H1 (cell line): ENCODE data around the gene USP17L30. TPM values are rescaled to one million over a fixed set of nuclear protein-coding genes. Genes with fewer than 3 reads are reported as not detected.
"Not testable (repeated sequence)": the region's sequence is repeated elsewhere in the genome, so short reads cannot be mapped to it uniquely, and the experiment has no call there.

Source experiments
- CTCF ChIA-PET: fragments of 300-600 bp; sonication (Branson Sonifier 250); formaldehyde crosslinking; loops from one replicate; lab custom pipeline; 2021; ENCODE audit not compliant: partially characterized antibody; lab: Charles Lee
- POLR2A ChIA-PET: fragments of 300-600 bp; sonication (Branson Sonifier 250); formaldehyde crosslinking; loops from one replicate; lab custom pipeline; 2021; ENCODE audit warnings: inconsistent platforms; ENCODE audit not compliant: partially characterized antibody; lab: Charles Lee
- DNase-seq, 2 experiments: peaks; one replicate each; pipeline versions ENCODE4 v3.0.0 to v3.0.0-alpha.2; 2010 to 2022; ENCODE audit warnings: low spot score in 2 of 2, low read depth in 1 of 2, mixed read lengths in 1 of 2
- FAIRE-seq: peaks from 2 replicates; lab custom pipeline; 2011; peaks lifted over from hg19 to GRCh38; lab: Jason Lieb, UNC
- H2AFZ ChIP-seq: 2 replicates; pipeline ENCODE4 v1.8.1; 2012; ENCODE audit warnings: low read length, inconsistent platforms
- H2AK5ac ChIP-seq: 2 replicates; pipeline ENCODE4 v1.6.1; 2013; ENCODE audit warnings: low read depth, low read length
- H2BK120ac ChIP-seq: replicated peaks from 2 replicates; pipeline ENCODE3; 2013; ENCODE audit warnings: low read depth, low read length, inconsistent platforms
- H2BK12ac ChIP-seq: 2 replicates; pipeline ENCODE4 v1.6.1; 2013; ENCODE audit warnings: low read depth, low read length
- H2BK15ac ChIP-seq: 2 replicates; pipeline ENCODE4 v1.6.1; 2013; ENCODE audit warnings: low read length
- H2BK20ac ChIP-seq: 2 replicates; pipeline ENCODE4 v1.6.1; 2013; ENCODE audit warnings: low read length
- H2BK5ac ChIP-seq: 2 replicates; pipeline ENCODE4 v1.6.1; 2013; ENCODE audit warnings: low read depth, low read length
- H3K14ac ChIP-seq: 2 replicates; pipeline ENCODE4 v1.6.1; 2013; ENCODE audit warnings: inconsistent platforms; ENCODE audit not compliant: insufficient read length
- H3K18ac ChIP-seq: 2 replicates; pipeline ENCODE4 v1.6.1; 2013; ENCODE audit warnings: low read length; ENCODE audit errors: extremely low read depth
- H3K23ac ChIP-seq: 2 replicates; pipeline ENCODE4 v1.6.1; 2013; ENCODE audit warnings: inconsistent platforms; ENCODE audit not compliant: insufficient read length
- H3K23me2 ChIP-seq: 2 replicates; pipeline ENCODE4 v1.6.1; 2013; ENCODE audit warnings: low read depth, low read length
- H3K27ac ChIP-seq: 2 replicates; pipeline ENCODE4 v1.6.1; 2011; ENCODE audit warnings: low read depth, low read length, inconsistent platforms
- H3K27me3 ChIP-seq, 4 experiments: replicated peaks in 1 of 4; 1 replicate in 1 of 4; 2 replicates in 3 of 4; pipeline versions ENCODE4 v1.6.1 to v1.8.1; 2011 to 2013; ENCODE audit warnings: low read length in 3 of 4, mild to moderate bottlenecking in 3 of 4, inconsistent platforms in 2 of 4, mixed read lengths in 2 of 4, moderate library complexity in 1 of 4; ENCODE audit not compliant: control insufficient read depth in 3 of 4, insufficient read depth in 3 of 4; ENCODE audit errors: extremely low read depth in 1 of 4
- H3K36me3 ChIP-seq, 4 experiments: 2 replicates each; pipeline versions ENCODE4 v1.6.1 to v1.8.1; 2011 to 2013; ENCODE audit warnings: mild to moderate bottlenecking in 4 of 4, low read length in 3 of 4, moderate library complexity in 2 of 4, control low read depth in 1 of 4, inconsistent platforms in 1 of 4; ENCODE audit not compliant: insufficient read depth in 4 of 4, control insufficient read depth in 2 of 4
- H3K4ac ChIP-seq: replicated peaks from 2 replicates; pipeline ENCODE3; 2013; ENCODE audit warnings: low read length, low read depth, mixed read lengths, inconsistent platforms; ENCODE audit not compliant: insufficient read length
- H3K4me1 ChIP-seq, 4 experiments: replicated peaks in 1 of 4; 1 replicate in 1 of 4; 2 replicates in 3 of 4; pipeline versions ENCODE4 v1.6.1 to v1.8.1; 2011 to 2013; ENCODE audit warnings: low read length in 3 of 4, inconsistent platforms in 2 of 4, mixed read lengths in 1 of 4; ENCODE audit not compliant: insufficient read depth in 4 of 4, control insufficient read depth in 3 of 4
- H3K4me2 ChIP-seq, 2 experiments: 2 replicates each; pipeline versions ENCODE4 v1.6.1 to v1.8.1; 2011 to 2013; ENCODE audit warnings: low read depth in 2 of 2, low read length in 2 of 2, control low read depth in 1 of 2, inconsistent platforms in 1 of 2, mild to moderate bottlenecking in 1 of 2; ENCODE audit not compliant: insufficient read depth in 1 of 2
- H3K4me3 ChIP-seq, 4 experiments: fragments of 200-600, 300-600 bp in 1 of 4; sonication (generic), shearing (Covaris generic), sonication (Bioruptor Twin) in 1 of 4; 2 replicates each; pipeline versions ENCODE4 v1.5.1 to v1.8.1; 2011 to 2016; ENCODE audit warnings: low read length in 4 of 4, low read depth in 3 of 4, control low read depth in 2 of 4, inconsistent platforms in 2 of 4, mild to moderate bottlenecking in 2 of 4, mixed read lengths in 1 of 4, moderate library complexity in 1 of 4; ENCODE audit not compliant: insufficient read depth in 2 of 4; ENCODE audit errors: extremely low read depth in 1 of 4
- H3K56ac ChIP-seq: replicated peaks from 2 replicates; pipeline ENCODE3; 2013; ENCODE audit warnings: low read depth, mild to moderate bottlenecking, mixed read lengths, low read length, inconsistent platforms; ENCODE audit not compliant: insufficient read length
- H3K79me1 ChIP-seq: 2 replicates; pipeline ENCODE4 v1.6.1; 2013; ENCODE audit warnings: low read depth, low read length, control low read depth
- H3K79me2 ChIP-seq, 2 experiments: 2 replicates each; pipeline versions ENCODE4 v1.6.1 to v1.8.1; 2012 to 2013; ENCODE audit warnings: low read length in 2 of 2, mild to moderate bottlenecking in 2 of 2, inconsistent platforms in 1 of 2; ENCODE audit not compliant: insufficient read depth in 2 of 2, control insufficient read depth in 1 of 2
- H3K9ac ChIP-seq, 4 experiments: replicated peaks in 1 of 4; 1 replicate in 1 of 4; 2 replicates in 3 of 4; pipeline versions ENCODE4 v1.6.1 to v1.8.1; 2011 to 2013; ENCODE audit warnings: low read depth in 3 of 4, low read length in 3 of 4, control low read depth in 2 of 4, mild to moderate bottlenecking in 2 of 4, moderate library complexity in 2 of 4, inconsistent platforms in 1 of 4; ENCODE audit errors: extremely low read depth in 1 of 4
- H3K9me3 ChIP-seq, 2 experiments: 2 replicates each; pipeline versions ENCODE4 v1.6.1 to v1.8.1; 2012 to 2013; ENCODE audit warnings: mild to moderate bottlenecking in 2 of 2, moderate library complexity in 2 of 2, control low read depth in 1 of 2, inconsistent platforms in 1 of 2, low read depth in 1 of 2, low read length in 1 of 2, mixed read lengths in 1 of 2; ENCODE audit not compliant: insufficient read depth in 2 of 2
- H4K20me1 ChIP-seq, 2 experiments: replicated peaks in 1 of 2; 2 replicates each; pipeline versions ENCODE3 to v1.8.1; 2011 to 2013; ENCODE audit warnings: inconsistent platforms in 2 of 2, low read length in 2 of 2, mild to moderate bottlenecking in 1 of 2; ENCODE audit not compliant: insufficient read depth in 2 of 2, control insufficient read depth in 1 of 2
- H4K5ac ChIP-seq: 2 replicates; pipeline ENCODE4 v1.6.1; 2013; ENCODE audit warnings: low read length, low read depth, mixed read lengths, inconsistent platforms; ENCODE audit not compliant: insufficient read length
- H4K8ac ChIP-seq: 2 replicates; pipeline ENCODE4 v1.8.0; 2013; ENCODE audit warnings: mild to moderate bottlenecking, moderate library complexity, low read length, inconsistent platforms; ENCODE audit not compliant: insufficient read depth; ENCODE audit errors: extremely low read depth
- H4K91ac ChIP-seq: replicated peaks from 2 replicates; pipeline ENCODE3; 2013; ENCODE audit warnings: low read length, mixed read lengths, inconsistent platforms; ENCODE audit not compliant: insufficient read length
- WGBS, 2 experiments: shearing (Covaris generic) in 1 of 2; methylation state at CpG; one replicate each; pipeline versions ENCODE4 v1.1.6 to v1.1.7; 2013 to 2015; ENCODE audit warnings: low lambda C conversion rate in 2 of 2, mixed read lengths in 2 of 2, inconsistent platforms in 1 of 2, low coverage in 1 of 2, missing lambda C conversion rate in 1 of 2; ENCODE audit not compliant: insufficient replicate concordance in 2 of 2, insufficient coverage in 1 of 2, insufficient read length in 1 of 2; ENCODE audit errors: extremely low coverage in 1 of 2, missing lambda C conversion rate in 1 of 2; 5-methylcytosine and 5-hydroxymethylcytosine counted together
- polyA plus RNA-seq, 7 experiments: library from polyadenylated mRNA; depleted of rRNA in 3 of 7; stranded (reverse) in 5 of 7; unstranded in 2 of 7; fragments of >200 nt in 5 of 7; fragments of 200-250 nt in 2 of 7; gene quantifications; 1 replicate in 5 of 7; 2 replicates in 1 of 7; 4 replicates in 1 of 7; pipeline versions ENCODE4 v1.2.1 to v1.2.3, GENCODE V29; 2011 to 2013; ENCODE audit warnings: missing spikeins in 2 of 7, mixed read lengths in 2 of 7
- total RNA-seq: library from RNA; stranded (reverse); fragmentation: NEBNext Ultra II Directional; extraction: Animal tissue kit (Norgen Biotek cat#: 25700); gene quantifications from 2 replicates; pipeline ENCODE4 v1.2.1, GENCODE V29; 2021

Gene USP17L30
- total and polyA plus RNA-seq, 2 of the 8 experiments (the other 6 are each of a cell fraction or from before 2014, with no cell fraction given): not detected

DNA sequence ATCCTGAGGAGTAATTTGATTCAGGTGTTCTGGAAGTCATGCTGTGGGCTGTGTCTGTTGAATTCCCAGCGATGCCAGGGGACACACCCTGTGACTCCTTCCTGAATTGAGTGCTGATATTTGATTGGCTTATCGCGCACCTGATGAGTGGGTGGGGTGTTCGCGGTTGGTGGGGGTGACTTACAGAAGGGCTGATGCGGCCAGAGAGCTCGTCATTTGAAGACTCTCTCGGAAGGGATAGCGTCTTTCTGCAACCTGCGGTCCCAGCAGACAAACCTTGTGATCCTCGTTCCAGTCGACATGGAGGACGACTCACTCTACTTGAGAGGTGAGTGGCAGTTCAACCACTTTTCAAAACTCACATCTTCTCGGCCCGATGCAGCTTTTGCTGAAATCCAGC, 23.8 kb upstream of the USP17L30 start, which contains the start of gene USP17L5:
USP17L5 (plus strand) TSS at position 301 of the 400 bp plus-strand sequence; CDS start at position 301, 0 bp downstream.
- H3K79me2 ChIP-seq, H3K9ac ChIP-seq, H3K23me2 ChIP-seq, H2AK5ac ChIP-seq, H3K4ac ChIP-seq, H3K27ac ChIP-seq, POLR2A ChIA-PET, H3K4me2 ChIP-seq, H4K20me1 ChIP-seq, H4K8ac ChIP-seq, CTCF ChIA-PET, H4K5ac ChIP-seq, H2BK20ac ChIP-seq, DNase-seq, FAIRE-seq, H3K36me3 ChIP-seq, H3K18ac ChIP-seq, H3K56ac ChIP-seq, H3K14ac ChIP-seq, H2BK120ac ChIP-seq, H4K91ac ChIP-seq, H3K27me3 ChIP-seq, H3K9me3 ChIP-seq, H2BK5ac ChIP-seq, H2BK15ac ChIP-seq, H3K4me3 ChIP-seq, H2BK12ac ChIP-seq, H3K79me1 ChIP-seq, H3K4me1 ChIP-seq, H2AFZ ChIP-seq, H3K23ac ChIP-seq: not testable (repeated sequence)
- no CpG with 5 or more reads among the region's 15 CpGs for WGBS, 2 experiments

DNA sequence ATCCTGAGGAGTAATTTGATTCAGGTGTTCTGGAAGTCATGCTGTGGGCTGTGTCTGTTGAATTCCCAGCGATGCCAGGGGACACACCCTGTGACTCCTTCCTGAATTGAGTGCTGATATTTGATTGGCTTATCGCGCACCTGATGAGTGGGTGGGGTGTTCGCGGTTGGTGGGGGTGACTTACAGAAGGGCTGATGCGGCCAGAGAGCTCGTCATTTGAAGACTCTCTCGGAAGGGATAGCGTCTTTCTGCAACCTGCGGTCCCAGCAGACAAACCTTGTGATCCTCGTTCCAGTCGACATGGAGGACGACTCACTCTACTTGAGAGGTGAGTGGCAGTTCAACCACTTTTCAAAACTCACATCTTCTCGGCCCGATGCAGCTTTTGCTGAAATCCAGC, 19.1 kb upstream of the USP17L30 start, which contains the start of gene USP17L27:
USP17L27 (plus strand) TSS at position 301 of the 400 bp plus-strand sequence; CDS start at position 301, 0 bp downstream.
- CTCF ChIA-PET, H3K56ac ChIP-seq, H3K27ac ChIP-seq, H2BK12ac ChIP-seq, H2BK5ac ChIP-seq, H3K9ac ChIP-seq, H2BK15ac ChIP-seq, H3K18ac ChIP-seq, FAIRE-seq, POLR2A ChIA-PET, H3K27me3 ChIP-seq, H4K91ac ChIP-seq, DNase-seq, H4K8ac ChIP-seq, H3K4me2 ChIP-seq, H3K23ac ChIP-seq, H3K9me3 ChIP-seq, H2BK120ac ChIP-seq, H4K5ac ChIP-seq, H2AK5ac ChIP-seq, H4K20me1 ChIP-seq, H2AFZ ChIP-seq, H3K23me2 ChIP-seq, H3K79me1 ChIP-seq, H3K4ac ChIP-seq, H3K4me3 ChIP-seq, H3K79me2 ChIP-seq, H3K36me3 ChIP-seq, H2BK20ac ChIP-seq, H3K14ac ChIP-seq, H3K4me1 ChIP-seq: not testable (repeated sequence)
- WGBS, 2 experiments: no CpG with 5 or more reads among the region's 15 CpGs
